Muscle layer of colon (tissue), 2 donors: ENCODE results near the gene RGS6.

ENCODE experiments used
- H3K27ac ChIP-seq: one replicate; pipeline ENCODE4 v1.7.0; 2013; ENCODE audit warnings: low read depth, mild to moderate bottlenecking, low read length, moderate library complexity
- H3K27me3 ChIP-seq, 2 donors: one replicate each; pipeline ENCODE4 v1.7.0; 2013; ENCODE audit warnings: low read length in 2 of 2, mild to moderate bottlenecking in 2 of 2; ENCODE audit not compliant: insufficient read depth in 2 of 2, control insufficient read depth in 1 of 2
- H3K36me3 ChIP-seq: one replicate; pipeline ENCODE4 v1.7.0; 2013; ENCODE audit warnings: mild to moderate bottlenecking, low read length; ENCODE audit not compliant: insufficient read depth
- H3K4me1 ChIP-seq: one replicate; pipeline ENCODE4 v1.7.0; 2013; ENCODE audit warnings: mild to moderate bottlenecking, low read length; ENCODE audit not compliant: insufficient read depth
- H3K4me3 ChIP-seq, 2 donors: one replicate each; pipeline ENCODE4 v1.7.0; 2013; ENCODE audit warnings: low read length in 2 of 2, low read depth in 1 of 2, mild to moderate bottlenecking in 1 of 2, moderate library complexity in 1 of 2
- H3K9ac ChIP-seq: one replicate; pipeline ENCODE4 v1.7.0; 2013; ENCODE audit warnings: low read length
- H3K9me3 ChIP-seq: one replicate; pipeline ENCODE4 v1.7.0; 2013; ENCODE audit warnings: mild to moderate bottlenecking, low read length
- donor health status: abdominal sarcoma.
- donor health status: Adenocarcinoma of cecum.

RGS6 gene

DNA sequence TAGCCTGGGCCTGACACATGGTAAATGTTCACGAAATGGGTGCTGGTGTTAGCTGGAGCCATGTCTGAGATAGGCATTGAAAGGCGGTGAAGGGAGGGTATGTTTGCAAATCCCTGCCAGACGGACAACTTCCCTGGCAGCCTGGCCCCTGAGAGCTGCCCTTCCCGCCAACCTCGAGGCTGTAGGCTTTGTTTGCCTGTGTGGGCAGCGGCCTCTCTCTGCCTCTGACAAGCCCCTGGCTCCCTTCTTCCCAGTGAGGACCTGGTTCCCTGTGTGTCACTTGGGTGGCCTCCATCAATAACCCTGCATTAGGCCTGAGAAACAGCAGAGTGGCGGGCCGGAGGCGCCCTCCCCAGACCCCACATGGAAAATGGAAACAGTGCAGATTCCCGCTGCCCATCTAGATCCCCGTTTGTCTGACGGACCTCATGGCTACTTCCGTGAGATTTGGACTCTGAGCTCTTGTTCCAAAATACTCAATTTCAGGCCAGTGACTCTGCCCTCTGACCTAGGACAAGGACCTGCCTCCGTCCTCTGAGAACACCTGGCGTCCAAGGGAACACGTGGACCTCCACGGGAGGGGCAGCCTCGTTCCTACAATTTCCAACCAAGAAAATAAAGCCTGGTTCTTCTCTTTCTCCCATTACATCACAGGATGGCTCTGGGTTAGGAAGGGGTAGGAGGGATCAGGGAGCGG lies 636.2 kb downstream of the RGS6 start:
- Histone ChIP-seq H3K36me3 (no peaks in the 10 kb centered on the region), H3K9ac (no peak overlapping the region), H3K27ac (no peak overlapping the region), H3K4me1 (peaks cover 8% of the 10 kb centered on the region), H3K9me3 (no peaks in the 10 kb centered on the region), H3K27me3 (no peaks in the 10 kb centered on the region), H3K4me3 (no peak overlapping the region)

DNA sequence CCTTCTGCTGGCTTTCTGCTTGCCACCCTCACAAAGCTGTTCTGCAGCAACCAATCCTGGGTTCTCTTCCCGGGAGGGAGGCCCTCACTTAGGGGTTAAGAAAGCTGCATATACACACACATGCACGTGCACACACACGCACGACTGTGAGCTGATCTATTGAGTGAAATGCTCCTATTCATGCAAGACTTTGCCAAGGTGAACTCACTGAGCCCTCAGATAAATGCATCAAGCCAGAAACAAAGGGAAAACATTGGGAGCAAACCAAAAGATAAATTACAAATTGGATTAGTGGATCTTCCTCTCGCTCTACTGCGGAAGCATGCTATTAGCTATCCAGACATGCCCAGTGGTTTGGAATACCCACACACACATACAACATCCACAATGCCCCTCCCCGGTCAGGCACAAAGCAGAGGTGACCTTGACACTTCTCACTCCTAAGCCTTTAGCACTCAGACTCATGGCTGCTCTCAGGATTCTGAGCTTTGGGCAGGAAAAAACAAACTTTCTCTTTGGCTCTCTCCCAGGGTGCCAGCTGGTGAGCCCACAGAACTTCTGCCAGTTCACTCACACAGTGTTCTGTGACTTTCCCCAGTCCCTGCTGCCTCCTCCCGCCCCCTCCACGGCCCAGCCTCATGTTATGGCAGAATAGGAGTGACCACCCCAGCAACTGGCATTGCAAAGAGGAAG lies 641.6 kb downstream of the RGS6 start:
- H3K27me3 ChIP-seq, result no peaks in the 10 kb centered on the region
- H3K27ac ChIP-seq, result no peak overlapping the region
- no peak overlapping the region for H3K4me3 ChIP-seq
- no peaks in the 10 kb centered on the region for H3K9me3 ChIP-seq
- H3K4me1 ChIP-seq, result no peaks in the 10 kb centered on the region
- no peak overlapping the region for H3K9ac ChIP-seq
- H3K36me3 ChIP-seq, result no peaks in the 10 kb centered on the region

DNA sequence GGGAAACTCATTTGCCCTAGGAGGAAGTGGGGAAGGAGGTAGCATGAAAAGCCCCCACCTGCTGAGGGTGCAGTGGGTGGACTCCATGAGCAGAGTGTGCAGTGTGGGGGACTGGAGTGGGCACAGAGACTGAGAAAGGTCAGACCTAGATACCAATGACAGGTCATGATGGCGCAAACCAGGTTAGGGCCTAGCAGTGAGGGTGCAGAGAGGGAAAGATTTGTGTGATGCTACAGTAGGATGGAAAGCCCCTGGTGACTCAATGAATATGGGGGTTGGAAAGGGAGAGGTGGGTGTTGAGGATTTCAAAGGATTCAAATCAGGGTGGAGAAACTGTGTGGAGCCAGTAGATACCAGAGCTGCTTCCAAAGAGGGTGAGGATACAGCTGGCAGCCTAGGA lies 642.5 kb downstream of the RGS6 start:
- Histone ChIP-seq H3K9ac (no peak overlapping the region), H3K9me3 (no peaks in the 10 kb centered on the region), H3K36me3 (no peaks in the 10 kb centered on the region), H3K4me1 (no peaks in the 10 kb centered on the region), H3K27ac (no peak overlapping the region), H3K4me3 (no peak overlapping the region), H3K27me3 (no peaks in the 10 kb centered on the region)

DNA sequence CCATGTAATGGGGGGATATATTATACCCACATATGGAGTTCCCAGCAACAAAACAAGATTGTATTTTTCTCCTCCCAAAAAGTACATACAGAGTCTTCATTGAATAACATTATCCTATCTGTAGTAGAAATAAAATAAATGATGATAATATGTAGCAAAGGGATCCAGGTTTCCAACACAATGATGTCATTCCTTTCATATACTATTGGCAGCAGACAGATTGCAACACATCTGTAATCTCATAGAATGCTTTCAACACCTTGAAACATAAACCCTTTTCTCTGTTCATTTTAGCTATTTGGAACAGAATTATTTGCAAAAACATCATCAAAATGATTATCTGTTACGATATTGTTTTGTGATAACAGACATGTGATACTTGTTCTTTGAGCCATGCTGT lies 644.0 kb downstream of the RGS6 start:
- no peaks in the 10 kb centered on the region for H3K27me3 ChIP-seq
- H3K9ac ChIP-seq, result no peak overlapping the region
- H3K9me3 ChIP-seq, result no peaks in the 10 kb centered on the region
- H3K27ac ChIP-seq, result no peak overlapping the region
- H3K4me1 ChIP-seq, result no peaks in the 10 kb centered on the region
- H3K36me3 ChIP-seq, result no peaks in the 10 kb centered on the region
- H3K4me3 ChIP-seq, result no peak overlapping the region

DNA sequence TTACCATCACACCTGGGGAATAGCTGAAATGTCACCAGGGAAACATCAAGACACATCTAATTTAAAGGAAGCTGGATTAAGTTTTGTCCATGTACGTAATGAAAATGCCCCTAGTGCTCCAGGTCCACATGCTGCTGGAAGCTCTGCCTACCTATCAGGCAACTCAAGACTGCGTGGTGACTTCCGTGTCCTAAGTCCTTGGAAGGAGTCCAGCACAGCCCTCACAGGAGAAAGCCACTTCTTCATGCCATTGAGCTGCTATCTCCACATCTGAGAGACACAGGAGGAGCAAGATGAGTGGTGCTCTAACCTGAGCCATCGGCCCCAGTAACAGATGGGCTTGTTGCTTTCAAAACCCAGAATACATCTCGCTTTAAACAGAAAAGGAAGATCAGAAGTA lies 645.3 kb downstream of the RGS6 start:
- Histone ChIP-seq H3K4me1 (no peaks in the 10 kb centered on the region), H3K36me3 (no peaks in the 10 kb centered on the region), H3K27me3 (no peaks in the 10 kb centered on the region), H3K9ac (no peak overlapping the region), H3K27ac (no peak overlapping the region), H3K9me3 (no peaks in the 10 kb centered on the region), H3K4me3 (no peak overlapping the region)

DNA sequence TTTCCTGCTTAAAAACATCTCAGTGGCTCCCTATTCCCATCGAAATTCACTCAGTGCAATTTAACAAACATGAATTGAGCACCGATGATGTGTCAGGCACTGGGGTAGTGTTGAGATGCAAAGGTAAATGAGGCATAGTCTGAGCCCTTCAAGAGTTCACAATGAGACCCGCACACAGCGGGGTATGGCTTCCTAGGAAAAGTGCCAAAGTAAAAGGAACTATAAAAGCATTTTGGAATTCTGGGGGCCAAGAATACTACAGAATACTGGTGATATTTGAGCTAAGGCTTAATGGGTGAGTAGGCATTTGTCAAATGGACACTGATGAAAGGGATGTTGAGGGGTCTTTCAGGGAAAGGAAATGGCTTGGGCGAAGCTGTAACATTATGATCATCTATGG lies 646.3 kb downstream of the RGS6 start:
- no peaks in the 10 kb centered on the region for H3K4me1 ChIP-seq
- no peak overlapping the region for H3K9ac ChIP-seq
- no peak overlapping the region for H3K27ac ChIP-seq
- H3K4me3 ChIP-seq, result no peak overlapping the region
- H3K36me3 ChIP-seq, result no peaks in the 10 kb centered on the region
- no peaks in the 10 kb centered on the region for H3K27me3 ChIP-seq
- H3K9me3 ChIP-seq, result no peaks in the 10 kb centered on the region

- Histone ChIP-seq H3K36me3 (no peaks in the 10 kb centered on the region), H3K4me3 (no peak overlapping the region), H3K27me3 (no peaks in the 10 kb centered on the region), H3K9me3 (no peaks in the 10 kb centered on the region), H3K27ac (no peak overlapping the region), H3K4me1 (no peaks in the 10 kb centered on the region), H3K9ac (no peak overlapping the region)
These were observed 650.4 kb downstream of the RGS6 start for GRCh38 chr14:72582582-72582981.

DNA sequence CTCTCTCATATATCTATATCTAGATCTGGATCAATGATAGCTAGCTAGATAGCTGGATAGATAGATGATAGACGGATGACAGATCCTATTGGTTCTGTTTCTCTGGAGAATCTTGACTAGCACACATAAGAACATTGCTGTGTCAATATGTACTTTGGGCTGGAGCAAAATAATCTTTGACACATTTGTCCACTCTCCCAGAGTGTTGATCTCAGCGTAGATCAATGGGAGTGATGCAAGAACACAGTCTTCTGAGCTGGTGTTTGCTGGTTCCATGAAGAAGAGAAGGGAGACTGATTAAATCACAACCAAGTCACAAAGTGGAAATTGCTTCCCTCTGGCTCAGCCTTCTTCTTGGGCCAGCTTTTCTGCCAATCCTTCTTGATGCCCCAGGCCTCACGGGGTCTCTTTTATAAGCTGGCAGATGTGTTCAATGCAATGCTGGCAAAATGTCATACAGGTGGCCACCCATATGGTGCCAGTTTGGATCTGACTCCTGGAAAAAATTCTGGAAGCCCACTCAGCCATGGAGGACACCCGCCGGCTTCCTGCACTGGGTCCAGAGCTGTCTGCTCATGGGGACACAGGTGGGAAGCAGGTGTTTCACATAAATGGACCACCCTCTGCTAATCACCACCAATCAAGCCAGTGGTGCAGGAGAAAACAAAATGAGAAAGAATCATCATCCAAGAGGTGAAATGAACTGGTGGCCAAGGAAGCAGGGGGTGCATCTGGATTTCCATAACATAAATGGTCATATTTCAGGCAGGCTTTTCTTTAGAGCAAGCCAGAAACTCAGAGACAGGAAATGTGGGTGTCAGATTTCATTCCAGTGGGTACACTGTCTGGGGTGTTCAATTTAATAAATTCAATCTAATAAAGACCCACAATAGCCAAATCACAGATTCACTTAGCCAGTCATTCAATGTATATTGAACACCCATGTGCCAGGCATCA lies 651.4 kb downstream of the RGS6 start:
- Histone ChIP-seq H3K27ac (no peak overlapping the region), H3K27me3 (no peaks in the 10 kb centered on the region)

DNA sequence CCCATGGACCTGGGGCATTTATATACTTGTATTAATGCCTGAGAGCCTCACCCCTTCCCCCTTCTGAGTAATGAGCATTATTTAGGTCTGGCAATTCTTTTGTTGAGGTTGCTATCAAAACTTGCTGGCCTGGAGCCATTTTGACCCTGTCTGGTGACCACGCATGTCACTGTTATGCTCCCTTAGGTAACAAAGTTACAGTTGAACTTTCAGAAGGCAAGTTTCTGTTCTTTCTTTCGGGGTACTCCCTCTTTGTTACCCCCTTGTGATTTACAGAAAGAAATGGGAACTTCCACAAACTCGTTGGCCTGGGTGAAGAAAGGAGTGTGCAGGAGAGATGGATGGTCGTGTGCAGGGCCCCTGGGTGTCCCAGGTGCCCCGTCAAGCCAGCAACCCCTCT lies 656.3 kb downstream of the RGS6 start:
- Histone ChIP-seq H3K36me3 (no peaks in the 10 kb centered on the region), H3K9me3 (no peaks in the 10 kb centered on the region), H3K27me3 (no peaks in the 10 kb centered on the region), H3K4me3 (no peak overlapping the region), H3K4me1 (no peaks in the 10 kb centered on the region), H3K27ac (no peak overlapping the region), H3K9ac (no peak overlapping the region)

More for the DNA sequence above, 651.4 kb downstream of the RGS6 start:
- no peaks in the 10 kb centered on the region for H3K4me1 ChIP-seq
- no peak overlapping the region for H3K4me3 ChIP-seq
- H3K9me3 ChIP-seq, result no peaks in the 10 kb centered on the region
- H3K9ac ChIP-seq, result no peak overlapping the region
- H3K36me3 ChIP-seq, result no peaks in the 10 kb centered on the region

DNA sequence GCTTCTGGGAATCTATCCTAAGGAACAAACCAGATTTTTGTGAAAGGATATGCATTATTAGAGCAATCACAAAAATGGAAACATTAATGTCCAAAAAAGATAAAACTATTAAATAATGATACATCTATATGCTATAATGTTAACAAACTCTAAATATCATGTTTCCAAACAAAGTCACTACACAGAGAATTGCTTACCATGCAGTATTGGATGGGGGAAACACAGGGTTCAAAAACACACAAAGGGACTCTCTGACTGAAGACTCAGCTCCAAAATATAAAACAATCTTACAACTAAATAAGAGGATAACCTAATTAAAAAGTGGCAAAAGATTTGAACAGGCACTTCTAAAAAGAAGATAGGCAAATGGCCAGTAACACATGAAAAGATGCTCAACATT lies 657.4 kb downstream of the RGS6 start:
- H3K4me1 ChIP-seq, result no peaks in the 10 kb centered on the region
- H3K4me3 ChIP-seq, result no peak overlapping the region
- no peaks in the 10 kb centered on the region for H3K27me3 ChIP-seq
- no peak overlapping the region for H3K9ac ChIP-seq
- H3K27ac ChIP-seq, result no peak overlapping the region
- no peaks in the 10 kb centered on the region for H3K36me3 ChIP-seq
- no peaks in the 10 kb centered on the region for H3K9me3 ChIP-seq

DNA sequence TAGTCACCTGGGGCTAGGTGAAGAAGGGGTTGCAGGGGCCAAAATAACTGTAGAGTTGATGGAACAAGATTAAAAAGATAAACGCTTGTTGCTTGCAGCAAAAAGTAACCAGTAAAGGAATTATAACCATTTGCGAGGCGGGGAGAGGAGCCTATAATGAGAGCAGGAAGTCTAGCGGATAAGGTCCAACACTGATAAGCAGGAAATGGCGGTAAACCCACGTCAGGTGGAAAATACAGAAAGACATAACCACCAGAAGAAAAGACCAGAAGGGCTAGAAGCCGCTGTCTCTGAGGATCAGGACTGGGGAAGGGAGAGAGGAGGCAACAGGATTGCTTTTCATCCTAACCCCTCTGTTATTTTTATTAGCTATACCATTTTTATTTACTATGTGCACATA lies 658.3 kb downstream of the RGS6 start:
- Histone ChIP-seq H3K27me3 (no peaks in the 10 kb centered on the region), H3K27ac (no peak overlapping the region), H3K36me3 (no peaks in the 10 kb centered on the region), H3K4me1 (no peaks in the 10 kb centered on the region), H3K9ac (no peak overlapping the region), H3K9me3 (no peaks in the 10 kb centered on the region), H3K4me3 (no peak overlapping the region)
